ENCODE results near the gene TUBGCP4. TPM values are rescaled to one million over a fixed set of nuclear protein-coding genes. Genes with fewer than 3 reads are reported as not detected.

TUBGCP4 gene
- total RNA-seq, 4 donors from 2014 or later: 11.3 to 26.0 (median 14.2) TPM

Other genes with a start within 250 kb of the TUBGCP4 start
- 10 to 100 TPM; 11.5 to 25.2 (median 22.9) TPM for gene TMEM62, start 237.5 kb upstream of the TUBGCP4 start, total RNA-seq
- gene CCNDBP1, start 185.7 kb upstream of the TUBGCP4 start, total RNA-seq: 10 to 100 TPM; 43.0 to 70.9 (median 54.1) TPM
- under 1 TPM in 2 of 4 donors, not detected in 2; 0.12 to 0.40 TPM for gene EPB42, start 150.1 kb upstream of the TUBGCP4 start, total RNA-seq
- gene TGM5, start 104.2 kb upstream of the TUBGCP4 start, total RNA-seq: 1 to 10 TPM in 1 of 4 donors, under 1 TPM in 2, not detected in 1; 0.31 to 1.3 (median 0.58) TPM
- gene TGM7, start 68.8 kb upstream of the TUBGCP4 start, total RNA-seq: not detected
- 1 to 10 TPM; 5.4 to 9.5 (median 6.4) TPM for gene LCMT2, start 40.5 kb upstream of the TUBGCP4 start, total RNA-seq
- gene ZSCAN29, start 58 bp upstream of the TUBGCP4 start, total RNA-seq: 10 to 100 TPM; 18.0 to 30.7 (median 22.3) TPM
- 10 to 100 TPM; 21.8 to 40.2 (median 33.5) TPM for gene TP53BP1, start 122.1 kb downstream of the TUBGCP4 start, total RNA-seq
- gene MAP1A, start 146.5 kb downstream of the TUBGCP4 start, total RNA-seq: 10 to 100 TPM; 28.9 to 59.1 (median 35.1) TPM
- gene PPIP5K1, start 219.1 kb downstream of the TUBGCP4 start, total RNA-seq: 10 to 100 TPM; 16.7 to 44.7 (median 22.1) TPM
- 1 to 10 TPM in 2 of 4 donors, not detected in 2; 6.4 to 7.8 TPM for gene CKMT1B, start 222.9 kb downstream of the TUBGCP4 start, total RNA-seq
- gene STRC, start 247.7 kb downstream of the TUBGCP4 start, total RNA-seq: under 1 TPM in 1 of 4 donors, not detected in 3; 0.40 TPM